ENCODE measurements around the gene CAMTA1. TPM values are rescaled to one million over a fixed set of nuclear protein-coding genes. Genes with fewer than 3 reads are reported as not detected.

The CAMTA1 gene
- total RNA-seq, 1 experiment from 2014 or later, result 82.2 TPM

DNA sequence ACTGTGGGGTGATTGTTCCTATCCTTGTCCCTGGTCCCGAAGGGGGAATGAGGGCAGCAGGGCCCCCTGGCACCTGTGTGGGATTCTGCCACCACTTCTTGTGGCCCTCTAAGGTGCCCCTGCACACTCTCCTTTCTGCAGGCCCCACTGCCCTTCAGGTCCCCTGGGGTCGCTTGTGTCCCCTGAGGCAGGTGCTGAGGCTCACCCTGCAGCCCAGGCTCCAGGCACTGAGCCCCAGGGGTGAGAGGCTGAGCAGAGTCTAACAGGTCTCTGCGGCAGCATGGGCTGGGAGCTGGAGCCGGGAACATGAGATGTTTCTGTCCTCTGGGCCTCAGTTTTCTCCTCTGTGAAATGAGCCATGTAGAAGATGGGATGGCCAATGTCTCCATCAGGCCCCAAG is 774.9 kb downstream of the CAMTA1 start:
- Histone ChIP-seq H3K4me3 (ENCODE audit: low read depth in 2 of 2, low read length in 2 of 2) (no peak overlapping the region), H3K27ac (ENCODE audit: low read length) (no peak overlapping the region), H3K27me3 (ENCODE audit: control insufficient read depth, insufficient read depth, low read length) (no peaks in the 10 kb centered on the region), H3K36me3 (ENCODE audit: control insufficient read depth, insufficient read depth, low read length) (no peaks in the 10 kb centered on the region), H3K9me3 (ENCODE audit: control insufficient read depth, insufficient read depth, low read depth, low read length) (no peaks in the 10 kb centered on the region), H3K4me1 (ENCODE audit: control insufficient read depth, insufficient read depth, low read length) (no peaks in the 10 kb centered on the region)
- ATAC-seq (no peak), DNase-seq (ENCODE audit: low read depth, low spot score) (no peak)
- TF ChIP-seq POLR2AphosphoS5 (IDR thresholded peaks at IDR 0.05; ENCODE audit: low read depth, low read length), result no peak
- TF ChIP-seq SIN3A (IDR thresholded peaks at IDR 0.05; ENCODE audit: borderline replicate concordance, insufficient read depth, low read depth, low read length), result no peak
- TF ChIP-seq TCF7L2 (IDR thresholded peaks at IDR 0.05; ENCODE audit: low read depth, low read length), result no peak
- TF ChIP-seq CTCF (IDR thresholded peaks at IDR 0.05), result no peak
- TF ChIP-seq REST (IDR thresholded peaks at IDR 0.05; ENCODE audit: insufficient read depth in 1 of 2, low read depth in 2 of 2, low read length in 1 of 2), result no peak
- in situ Hi-C loops (cut with HindIII; ENCODE audit: low pct_unique_long_range_greater_than_20kb, low sequenced_read_pairs), result no loop called here
- no TSS peak for BruUV-seq (replicated peaks)
- intact Hi-C loops (cut with micrococcal nuclease; ENCODE audit: unreplicated experiment), result no loop called here
- ChIA-PET CTCF (no interaction called here), POLR2A (no interaction called here)

GRCh38 chr1:7560601-7561181 is 775.4 kb downstream of the CAMTA1 start:
- 0 out of 2 replicates have a peak, but pooled peaks have one; percentile 49 for ATAC-seq
- CTCF ChIA-PET, result no interaction called here
- Histone ChIP-seq H3K36me3 (ENCODE audit: control insufficient read depth, insufficient read depth, low read length) (no peaks in the 10 kb centered on the region), H3K4me3 (ENCODE audit: low read depth in 2 of 2, low read length in 2 of 2) (no peak overlapping the region), H3K9me3 (ENCODE audit: control insufficient read depth, insufficient read depth, low read depth, low read length) (no peaks in the 10 kb centered on the region), H3K27ac (ENCODE audit: low read length) (no peak overlapping the region), H3K4me1 (ENCODE audit: control insufficient read depth, insufficient read depth, low read length) (no peaks in the 10 kb centered on the region), H3K27me3 (ENCODE audit: control insufficient read depth, insufficient read depth, low read length) (no peaks in the 10 kb centered on the region)
- no peak for TF ChIP-seq TCF7L2 (IDR thresholded peaks at IDR 0.05; ENCODE audit: low read depth, low read length)
- no peak for TF ChIP-seq REST (IDR thresholded peaks at IDR 0.05; ENCODE audit: insufficient read depth in 1 of 2, low read depth in 2 of 2, low read length in 1 of 2)
- TF ChIP-seq POLR2AphosphoS5 (IDR thresholded peaks at IDR 0.05; ENCODE audit: low read depth, low read length), result no peak
- TF ChIP-seq CTCF (IDR thresholded peaks at IDR 0.05), result no peak
- TF ChIP-seq SIN3A (IDR thresholded peaks at IDR 0.05; ENCODE audit: borderline replicate concordance, insufficient read depth, low read depth, low read length), result no peak
- intact Hi-C loops (cut with micrococcal nuclease; ENCODE audit: unreplicated experiment) (no loop called here), in situ Hi-C loops (cut with HindIII; ENCODE audit: low pct_unique_long_range_greater_than_20kb, low sequenced_read_pairs) (no loop called here)
- POLR2A ChIA-PET, result no interaction called here
- no TSS peak for BruUV-seq (replicated peaks)
- no peak for DNase-seq (ENCODE audit: low read depth, low spot score)
